ENCODE results near the gene RPP40.

Gene RPP40

GRCh38 chr6:5031150-5031549, 27.3 kb upstream of the RPP40 start:
- in situ Hi-C loops (cut with MboI; ENCODE audit: low sequenced_read_pairs, unreplicated experiment): no loop called here
- TF ChIP-seq CTCF (IDR thresholded peaks at IDR 0.05; ENCODE audit: borderline replicate concordance, control extremely low read depth, extremely low read depth, insufficient read depth, missing control alignments): no peak
- DNase-seq (ENCODE audit: low spot score): no peak

GRCh38 chr6:5030596-5031136, 26.8 kb upstream of the RPP40 start:
- in situ Hi-C loops (cut with MboI; ENCODE audit: low sequenced_read_pairs, unreplicated experiment): no loop called here
- TF ChIP-seq CTCF (IDR thresholded peaks at IDR 0.05; ENCODE audit: borderline replicate concordance, control extremely low read depth, extremely low read depth, insufficient read depth, missing control alignments): peak; percentile 68
- peak; percentile 87 for DNase-seq (ENCODE audit: low spot score)

- TF ChIP-seq CTCF (IDR thresholded peaks at IDR 0.05; ENCODE audit: borderline replicate concordance, control extremely low read depth, extremely low read depth, insufficient read depth, missing control alignments): no peak
- in situ Hi-C loops (cut with MboI; ENCODE audit: low sequenced_read_pairs, unreplicated experiment): no loop called here
- DNase-seq (ENCODE audit: low spot score): no peak
Measured at GRCh38 chr6:5029609-5030008, 25.8 kb upstream of the RPP40 start.

- no peak for DNase-seq (ENCODE audit: low spot score)
- no peak for TF ChIP-seq CTCF (IDR thresholded peaks at IDR 0.05; ENCODE audit: borderline replicate concordance, control extremely low read depth, extremely low read depth, insufficient read depth, missing control alignments)
- in situ Hi-C loops (cut with MboI; ENCODE audit: low sequenced_read_pairs, unreplicated experiment): no loop called here
Measured at GRCh38 chr6:5028921-5029320, 25.1 kb upstream of the RPP40 start.

- DNase-seq (ENCODE audit: low spot score): no peak
- in situ Hi-C loops (cut with MboI; ENCODE audit: low sequenced_read_pairs, unreplicated experiment): no loop called here
- TF ChIP-seq CTCF (IDR thresholded peaks at IDR 0.05; ENCODE audit: borderline replicate concordance, control extremely low read depth, extremely low read depth, insufficient read depth, missing control alignments): no peak
Measured at GRCh38 chr6:5028301-5028700, 24.5 kb upstream of the RPP40 start.

GRCh38 chr6:5025911-5026819, 22.3 kb upstream of the RPP40 start:
- no peak for TF ChIP-seq CTCF (IDR thresholded peaks at IDR 0.05; ENCODE audit: borderline replicate concordance, control extremely low read depth, extremely low read depth, insufficient read depth, missing control alignments)
- in situ Hi-C loops (cut with MboI; ENCODE audit: low sequenced_read_pairs, unreplicated experiment): no loop called here
- no peak for DNase-seq (ENCODE audit: low spot score)

Measured in GM13976 (cell line).